GM19467 (cell line): ENCODE results near the gene OGDH.
"Not testable (repeated sequence)": the region's sequence is repeated elsewhere in the genome, so short reads cannot be mapped to it uniquely, and the experiment has no call there.

Experiments used
- ATAC-seq: cut with Tn5 transposase; IDR thresholded peaks from one replicate; pipeline ENCODE4 v1.9.1; 2021; ENCODE audit warnings: mild to moderate bottlenecking, moderate library complexity; ENCODE audit not compliant: unreplicated experiment

OGDH gene

GRCh38 chr7:44580945-44581878 lies 25.2 kb upstream of the OGDH start:
- ATAC-seq = peak; percentile 25

- ATAC-seq = peak; percentile 81
Observed at GRCh38 chr7:44581879-44582603, 24.4 kb upstream of the OGDH start, which contains the start of gene TMED4. TMED4 (minus strand) TSS chr7:44582231; CDS start chr7:44582206, 25 bp downstream.

GRCh38 chr7:44583146-44583865 lies 23.1 kb upstream of the OGDH start:
- no peak for ATAC-seq

GRCh38 chr7:44587843-44588711 lies 18.4 kb upstream of the OGDH start:
- no peak for ATAC-seq

- ATAC-seq = no peak
Observed at GRCh38 chr7:44590910-44591309, 15.5 kb upstream of the OGDH start.

- ATAC-seq = no peak
Observed at GRCh38 chr7:44595934-44596635, 10.3 kb upstream of the OGDH start.

GRCh38 chr7:44597181-44597580 lies 9.2 kb upstream of the OGDH start:
- ATAC-seq = not testable (repeated sequence)

GRCh38 chr7:44599222-44599621 lies 7.2 kb upstream of the OGDH start:
- ATAC-seq = no peak

GRCh38 chr7:44602576-44602910 lies 3.9 kb upstream of the OGDH start:
- no peak for ATAC-seq

GRCh38 chr7:44603193-44603592 lies 3.2 kb upstream of the OGDH start:
- no peak for ATAC-seq

GRCh38 chr7:44604941-44605340 lies 1.5 kb upstream of the OGDH start:
- ATAC-seq = no peak

GRCh38 chr7:44607141-44608068 lies 978 bp downstream of the OGDH start:
- no peak for ATAC-seq

- ATAC-seq = no peak
Observed at GRCh38 chr7:44608916-44609648, 2.7 kb downstream of the OGDH start.

- ATAC-seq = no peak
Observed at GRCh38 chr7:44609829-44610228, 3.4 kb downstream of the OGDH start.

- ATAC-seq = no peak
Observed at GRCh38 chr7:44615149-44615611, 8.8 kb downstream of the OGDH start.

- no peak for ATAC-seq
Observed at GRCh38 chr7:44615793-44616192, 9.4 kb downstream of the OGDH start.

- ATAC-seq = no peak
Observed at GRCh38 chr7:44616545-44616944, 10.1 kb downstream of the OGDH start.
